ENCODE measurements around the gene ASB14. TPM values are rescaled to one million over a fixed set of nuclear protein-coding genes. Genes with fewer than 3 reads are reported as not detected.
"Not testable (repeated sequence)": the region's sequence is repeated elsewhere in the genome, so short reads cannot be mapped to it uniquely, and the experiment has no call there.

Gene ASB14
- total RNA-seq, 2 donors from 2014 or later: 2.5 TPM; not detected in 1

GRCh38 chr3:57314204-57314603, 21.7 kb upstream of the ASB14 start:
- Histone ChIP-seq H3K36me3 (no peaks in the 10 kb centered on the region), H3K27me3 (no peaks in the 10 kb centered on the region), H3K4me1 (no peaks in the 10 kb centered on the region), H3K9me3 (peaks cover 0 to 16% of the 10 kb centered on the region in 2 donors), H3K27ac (no peak overlapping the region), H3K4me3 (no peak overlapping the region)
- TF ChIP-seq CTCF (IDR thresholded peaks at IDR 0.05): no peak
- DNase-seq (ENCODE audit: low spot score): no peak

GRCh38 chr3:57309769-57310360, 17.4 kb upstream of the ASB14 start:
- Histone ChIP-seq H3K27ac (no peak overlapping the region), H3K4me3 (no peak overlapping the region), H3K4me1 (no peaks in the 10 kb centered on the region), H3K9me3 (no peaks in the 10 kb centered on the region), H3K27me3 (no peaks in the 10 kb centered on the region), H3K36me3 (no peaks in the 10 kb centered on the region)
- no peak for DNase-seq (ENCODE audit: low spot score)
- TF ChIP-seq CTCF (IDR thresholded peaks at IDR 0.05): no peak

GRCh38 chr3:57303520-57303919, 11.0 kb upstream of the ASB14 start:
- H3K27me3 ChIP-seq; H3K4me3 ChIP-seq; H3K4me1 ChIP-seq; H3K9me3 ChIP-seq; H3K27ac ChIP-seq; H3K36me3 ChIP-seq; DNase-seq (ENCODE audit: low spot score): not testable (repeated sequence)

- no peak overlapping the region for H3K27ac ChIP-seq
- DNase-seq (ENCODE audit: low spot score): no peak
Measured at GRCh38 chr3:57298041-57298440, 5.6 kb upstream of the ASB14 start.

GRCh38 chr3:57292897-57293526, 527 bp upstream of the ASB14 start:
- H3K4me1 ChIP-seq: peaks cover 0 to 7% of the 10 kb centered on the region in 2 donors
- H3K27ac ChIP-seq: no peak overlapping the region
- no peaks in the 10 kb centered on the region for H3K27me3 ChIP-seq
- no peak for DNase-seq (ENCODE audit: low spot score)
- no peak for TF ChIP-seq CTCF (IDR thresholded peaks at IDR 0.05)
- H3K4me3 ChIP-seq: no peak overlapping the region
- no peaks in the 10 kb centered on the region for H3K36me3 ChIP-seq
- no peaks in the 10 kb centered on the region for H3K9me3 ChIP-seq

More at GRCh38 chr3:57298041-57298440, 5.6 kb upstream of the ASB14 start:
- no peaks in the 10 kb centered on the region for H3K4me1 ChIP-seq
- H3K27me3 ChIP-seq: no peaks in the 10 kb centered on the region
- no peak overlapping the region for H3K4me3 ChIP-seq
- no peak for TF ChIP-seq CTCF (IDR thresholded peaks at IDR 0.05)
- H3K36me3 ChIP-seq: no peaks in the 10 kb centered on the region
- no peaks in the 10 kb centered on the region for H3K9me3 ChIP-seq

- no peak for TF ChIP-seq CTCF (IDR thresholded peaks at IDR 0.05)
- Histone ChIP-seq H3K36me3 (no peaks in the 10 kb centered on the region), H3K9me3 (no peaks in the 10 kb centered on the region), H3K27ac (no peak overlapping the region), H3K4me1 (peaks cover 0 to 7% of the 10 kb centered on the region in 2 donors), H3K4me3 (no peak overlapping the region), H3K27me3 (no peaks in the 10 kb centered on the region)
- no peak for DNase-seq (ENCODE audit: low spot score)
Measured at GRCh38 chr3:57288403-57288802, 4.1 kb downstream of the ASB14 start.

Measured in right atrium auricular region (tissue), 2 donors.